CD4-positive, alpha-beta T cell treated with Interleukin-10 for 1 hour (primary cell): ENCODE results near the gene KCNJ16.

Experiments
- DNase-seq: peaks from one replicate; pipeline ENCODE4 v3.0.0-alpha.2; 2020

The KCNJ16 gene

DNA sequence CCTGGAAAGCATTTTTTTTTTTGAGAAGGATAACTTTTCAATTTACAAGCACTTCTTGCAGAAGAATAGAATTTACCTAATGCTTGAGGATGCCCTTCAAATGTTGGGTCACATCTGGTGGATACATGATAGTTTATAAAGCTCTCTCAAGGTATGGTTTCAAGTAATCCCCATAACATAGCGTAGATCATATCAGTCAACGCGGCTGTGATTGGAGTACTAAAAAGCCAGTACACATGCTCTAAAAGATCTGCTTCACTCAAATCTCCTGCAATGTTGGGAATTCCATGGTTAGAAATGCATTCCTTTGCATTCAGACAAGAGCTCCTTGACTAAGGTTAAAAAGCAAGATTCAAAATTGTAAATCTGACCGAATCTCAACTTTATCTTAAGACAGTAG is 3.9 kb upstream of the KCNJ16 start:
- no peak for DNase-seq

DNA sequence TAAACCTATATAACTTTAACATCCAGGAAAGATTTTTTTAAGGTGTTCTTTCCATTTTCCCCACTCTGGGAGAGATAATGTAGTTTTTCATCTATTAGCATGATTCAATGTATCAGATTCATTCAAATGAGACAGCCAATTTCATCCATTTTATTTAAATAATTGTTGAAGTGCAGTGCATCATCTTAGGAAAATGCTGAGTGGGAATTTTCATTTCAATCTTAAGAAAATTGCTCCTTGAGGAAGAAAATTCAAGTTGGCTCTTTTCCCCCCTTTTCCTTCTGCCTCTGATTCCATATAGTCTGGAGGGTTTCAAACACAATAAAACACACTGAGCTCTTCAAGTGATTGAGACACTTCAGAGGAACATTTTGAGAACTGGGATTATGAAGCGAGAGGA is 3.4 kb upstream of the KCNJ16 start:
- DNase-seq: no peak

DNA sequence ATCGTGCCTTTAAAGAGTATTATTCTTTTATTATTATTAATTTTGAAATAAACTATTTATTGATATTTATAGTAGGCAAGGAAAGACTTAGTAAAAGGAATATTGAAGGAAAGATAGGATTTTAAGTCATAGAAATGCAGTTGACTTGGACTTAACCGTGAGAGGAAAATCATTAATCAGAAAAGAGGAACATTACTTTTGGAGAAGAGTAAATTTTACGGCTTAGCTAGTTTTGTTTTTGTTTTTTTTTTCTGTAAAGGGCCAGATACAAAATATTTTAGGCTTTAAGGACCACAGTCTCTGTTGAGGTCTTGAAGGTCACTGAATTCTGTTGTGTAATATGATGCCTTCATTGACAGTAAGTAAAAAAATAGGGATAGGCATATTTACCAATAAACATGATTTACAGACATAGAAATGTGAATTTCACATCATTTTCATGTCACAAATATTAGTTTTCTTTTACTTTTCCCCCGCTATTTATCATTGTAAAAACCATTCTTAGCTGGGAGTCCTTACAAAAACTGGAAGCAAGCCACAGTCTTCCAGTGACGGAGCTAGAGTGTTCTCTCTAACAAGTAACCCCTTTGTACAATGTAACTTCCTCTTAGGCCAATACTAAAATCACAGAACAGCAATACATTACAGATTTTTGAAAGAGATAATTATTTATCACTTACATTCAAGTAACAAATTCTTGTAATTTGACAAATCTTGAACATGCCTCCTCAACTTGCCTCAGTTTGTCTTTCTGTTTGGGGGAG is 2.3 kb upstream of the KCNJ16 start:
- DNase-seq: no peak

DNA sequence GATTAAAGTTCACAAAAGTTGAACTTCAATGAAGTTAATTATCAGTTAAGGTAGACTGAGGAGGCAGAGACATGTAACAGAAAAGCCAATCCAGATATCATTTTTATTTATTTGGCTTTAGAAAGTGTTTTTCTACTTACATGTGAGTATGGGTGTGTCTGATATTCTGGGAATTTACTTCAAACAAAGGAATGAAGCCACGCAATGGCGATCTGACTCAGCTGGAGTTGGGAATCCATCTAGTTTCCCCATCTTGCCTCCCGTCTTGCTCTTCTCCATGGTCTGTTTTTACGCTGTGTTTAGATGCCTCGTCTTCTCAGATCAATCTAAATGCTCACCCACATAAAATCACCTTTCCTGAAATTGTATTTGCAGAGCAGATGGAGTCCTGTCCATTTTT is 1.7 kb upstream of the KCNJ16 start:
- no peak for DNase-seq

DNA sequence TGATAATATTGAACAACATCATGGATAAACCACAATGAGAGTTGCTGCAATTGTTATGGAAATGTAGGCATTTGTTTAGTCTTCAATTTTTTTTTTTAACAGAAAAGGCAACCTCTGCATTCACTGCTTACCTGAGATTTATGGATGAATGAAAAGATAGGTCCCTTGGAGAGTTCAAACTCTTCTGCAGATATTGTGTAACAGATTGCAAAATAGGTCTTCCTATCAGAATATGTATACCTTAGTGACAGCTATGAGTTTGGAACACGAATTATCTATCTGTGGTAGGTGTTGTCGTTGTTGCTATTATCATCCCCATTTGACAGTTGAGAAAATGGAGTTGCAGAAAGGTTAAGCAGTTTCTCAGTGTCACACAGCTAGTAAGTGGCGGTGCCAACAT is 1.2 kb upstream of the KCNJ16 start:
- DNase-seq: no peak

DNA sequence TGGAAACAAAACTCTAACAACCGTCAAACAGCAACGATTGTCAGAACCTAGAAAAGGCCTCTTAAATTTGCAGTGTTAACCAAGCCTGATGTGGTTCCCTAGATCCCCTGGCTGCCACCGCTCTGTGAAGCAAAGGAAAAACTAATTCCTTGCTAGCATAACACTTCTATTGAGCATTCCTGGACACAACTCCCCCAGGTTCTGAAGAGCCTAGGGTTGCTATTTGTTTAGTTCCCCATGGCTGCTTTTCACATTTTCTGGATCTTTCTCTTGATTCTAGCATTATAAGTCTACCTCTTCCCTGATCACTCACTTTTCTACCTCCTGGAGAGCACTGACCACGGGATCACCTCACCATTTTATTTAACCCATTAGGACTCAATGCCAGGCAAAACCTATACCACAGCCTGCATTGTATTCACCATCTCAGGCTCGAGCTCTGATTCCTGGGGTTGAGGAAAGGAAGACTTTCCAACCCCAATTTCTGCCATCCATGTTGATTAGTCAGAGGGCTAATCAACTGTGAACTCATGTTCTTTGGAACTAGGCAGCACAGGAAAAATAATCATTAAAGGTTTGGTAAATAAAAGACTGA is 692 bp upstream of the KCNJ16 start:
- DNase-seq: no peak

DNA sequence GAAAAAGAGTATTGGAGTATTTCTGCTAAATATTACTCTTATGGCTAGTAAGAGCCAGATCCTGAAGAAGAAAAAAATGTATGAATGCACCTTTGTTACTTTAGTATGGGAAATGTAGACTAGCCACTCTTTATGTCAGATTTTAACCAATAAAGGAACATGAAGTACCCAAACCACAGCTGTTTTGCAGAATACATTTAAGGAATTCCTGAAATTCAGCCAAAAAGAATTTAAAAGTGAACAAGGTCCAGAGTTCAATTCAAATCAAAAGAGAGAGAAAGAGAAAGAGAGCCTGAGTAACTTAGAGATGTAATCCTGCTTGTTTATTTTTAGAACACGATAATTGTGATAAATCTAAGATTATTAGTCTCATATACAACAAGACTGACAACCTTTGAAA is 1.2 kb downstream of the KCNJ16 start:
- no peak for DNase-seq

DNA sequence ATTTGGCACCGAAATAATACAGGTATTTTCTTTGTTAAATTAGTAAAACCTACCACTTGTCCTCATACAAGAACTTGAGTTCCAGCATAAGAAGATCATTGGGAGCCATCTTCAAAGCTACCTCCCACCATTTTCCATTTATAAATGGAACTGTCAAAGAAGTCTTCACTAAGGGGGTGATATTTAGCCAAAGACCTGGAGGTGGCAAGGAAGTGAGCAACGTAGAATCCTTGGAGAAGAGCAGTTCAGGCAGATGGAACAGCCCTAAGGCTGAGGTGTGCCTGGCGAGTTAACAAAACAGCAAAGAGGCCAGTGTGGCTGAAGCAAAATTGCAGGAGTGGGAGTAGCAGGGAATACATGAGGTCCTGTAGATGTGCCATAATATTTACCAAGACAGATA is 1.8 kb downstream of the KCNJ16 start:
- DNase-seq: no peak

DNA sequence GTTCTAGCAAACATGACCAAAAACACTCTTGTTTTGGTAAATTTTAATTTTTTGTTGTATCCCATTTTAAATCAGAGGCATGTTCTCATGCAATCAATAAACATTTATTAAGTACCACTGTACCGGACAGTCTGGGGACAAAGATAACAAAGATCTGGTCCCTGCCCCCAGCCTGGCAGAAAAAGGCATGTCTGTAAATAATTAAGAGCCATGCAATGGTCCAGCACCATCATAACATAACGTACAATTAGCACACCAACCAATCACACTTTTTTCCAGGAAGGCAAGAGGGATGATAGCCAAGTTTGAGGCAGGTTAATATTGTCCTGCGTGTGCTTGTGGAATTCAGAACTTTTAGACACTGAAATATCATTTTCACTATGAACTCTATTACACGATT is 3.5 kb downstream of the KCNJ16 start:
- no peak for DNase-seq

DNA sequence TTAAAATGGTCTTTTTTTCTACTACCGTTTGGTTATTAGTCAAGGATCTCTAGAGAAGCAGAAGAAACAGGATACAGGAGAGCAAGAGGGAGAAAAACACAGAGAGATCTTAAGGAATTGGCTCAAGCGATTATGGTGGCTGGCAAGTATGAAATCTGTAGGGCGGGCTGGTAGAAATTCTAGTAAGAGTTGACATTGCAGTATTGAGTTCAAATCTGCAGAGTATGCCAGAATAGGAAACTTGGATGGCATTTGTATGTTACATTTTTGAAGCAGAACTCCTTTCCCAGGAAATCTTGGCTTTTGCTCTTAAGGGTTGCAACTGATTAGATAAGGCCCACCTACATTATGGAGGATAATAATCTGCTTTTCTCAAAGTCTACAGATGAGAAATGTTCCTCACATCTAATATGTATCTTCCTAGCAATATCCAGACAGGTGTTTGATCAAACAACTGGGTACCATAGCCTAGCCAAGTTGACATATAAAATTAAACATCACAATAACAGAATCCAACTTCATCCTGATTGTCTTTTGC is 4.0 kb downstream of the KCNJ16 start:
- no peak for DNase-seq

DNA sequence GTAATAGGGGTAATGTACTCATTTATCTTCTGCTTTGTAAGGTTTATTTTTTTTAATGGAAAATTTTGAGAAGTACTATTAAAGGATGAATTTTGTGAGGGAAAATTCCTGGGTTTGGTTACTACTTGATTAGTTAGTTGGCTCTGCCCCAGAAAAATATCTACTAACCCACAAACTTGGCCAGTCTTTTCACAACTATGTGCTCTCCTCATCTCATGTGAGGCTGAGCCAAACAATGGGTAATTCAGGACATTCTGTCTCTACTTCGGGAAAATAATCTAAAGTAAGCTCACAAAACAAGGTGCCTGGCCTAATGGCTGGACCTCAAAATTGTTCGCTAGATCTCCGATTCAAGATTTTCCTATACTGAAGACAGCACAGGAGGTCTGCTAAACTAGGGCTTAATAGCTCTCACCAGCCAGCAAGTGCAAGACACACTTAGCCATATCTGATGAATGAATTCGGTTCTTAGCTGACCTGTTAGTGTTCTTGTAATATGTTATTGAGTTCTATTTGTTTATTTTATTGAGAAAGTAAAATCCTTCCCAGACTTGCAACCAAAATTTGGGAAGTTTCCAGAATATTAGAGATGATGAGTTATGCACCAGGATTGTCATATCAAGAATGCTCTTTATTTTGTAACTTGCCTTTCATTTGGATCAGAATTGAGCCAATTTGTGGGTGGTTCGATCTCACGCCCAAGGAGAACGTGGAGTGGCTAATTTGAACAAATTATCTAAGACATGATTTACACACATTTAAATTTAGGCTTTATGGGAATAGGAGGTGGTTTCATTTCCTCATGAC is 5.7 kb downstream of the KCNJ16 start:
- no peak for DNase-seq

DNA sequence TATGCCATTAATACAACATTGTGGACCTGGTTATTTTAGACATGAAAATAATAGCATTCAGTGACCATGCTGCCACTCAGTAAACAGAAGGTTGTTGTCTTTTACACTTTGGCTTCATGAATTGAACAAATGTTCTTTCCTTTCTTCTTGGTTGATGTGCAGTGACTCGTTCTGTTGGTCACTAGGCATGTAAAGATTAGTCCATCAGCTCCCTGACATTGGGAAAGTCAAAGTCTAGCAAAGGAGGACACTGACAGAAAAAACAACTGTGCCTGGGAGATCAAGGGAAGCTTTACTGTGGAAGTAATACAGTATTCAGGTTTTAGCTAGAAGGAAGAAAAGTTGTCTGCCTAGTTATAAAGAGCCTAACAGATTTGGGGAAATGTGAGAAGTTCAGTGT is 6.9 kb downstream of the KCNJ16 start:
- no peak for DNase-seq

DNA sequence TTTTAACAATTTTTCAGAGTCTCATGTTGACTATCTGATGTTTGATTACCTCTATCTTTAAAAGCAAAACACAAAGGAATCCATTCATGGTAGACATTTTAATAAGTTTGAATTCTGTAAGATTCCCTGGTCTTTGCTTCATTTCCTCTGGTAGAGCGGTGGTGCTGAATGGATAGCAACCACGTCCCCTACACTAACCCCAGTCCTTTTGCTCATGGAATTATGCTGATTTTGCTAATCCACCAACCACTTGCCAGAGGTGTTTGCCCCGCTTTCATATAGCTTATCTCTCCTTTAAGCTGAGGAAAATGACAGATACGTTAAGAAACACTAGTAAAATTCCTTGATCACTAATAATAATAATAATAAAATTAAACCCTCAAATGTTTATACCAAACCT is 9.5 kb downstream of the KCNJ16 start:
- no peak for DNase-seq

DNA sequence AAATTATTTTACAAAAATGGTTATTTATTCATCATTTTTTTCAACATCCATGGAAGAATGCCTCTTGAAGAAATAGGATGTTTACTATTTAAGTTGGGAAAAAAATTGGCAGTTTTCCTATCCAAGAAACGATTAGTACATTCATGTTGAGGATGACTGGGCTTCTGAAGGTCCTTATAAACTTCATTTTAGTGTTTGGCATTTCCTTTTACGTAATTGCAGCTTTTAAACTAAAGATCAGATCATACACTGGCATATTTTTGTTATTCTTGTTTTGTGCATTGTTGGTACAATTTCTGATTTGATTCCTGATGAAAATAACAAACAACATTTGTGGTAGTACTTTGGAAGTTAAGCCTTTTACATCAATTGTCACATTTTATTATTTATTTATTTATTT is 11.5 kb downstream of the KCNJ16 start:
- DNase-seq: no peak

DNA sequence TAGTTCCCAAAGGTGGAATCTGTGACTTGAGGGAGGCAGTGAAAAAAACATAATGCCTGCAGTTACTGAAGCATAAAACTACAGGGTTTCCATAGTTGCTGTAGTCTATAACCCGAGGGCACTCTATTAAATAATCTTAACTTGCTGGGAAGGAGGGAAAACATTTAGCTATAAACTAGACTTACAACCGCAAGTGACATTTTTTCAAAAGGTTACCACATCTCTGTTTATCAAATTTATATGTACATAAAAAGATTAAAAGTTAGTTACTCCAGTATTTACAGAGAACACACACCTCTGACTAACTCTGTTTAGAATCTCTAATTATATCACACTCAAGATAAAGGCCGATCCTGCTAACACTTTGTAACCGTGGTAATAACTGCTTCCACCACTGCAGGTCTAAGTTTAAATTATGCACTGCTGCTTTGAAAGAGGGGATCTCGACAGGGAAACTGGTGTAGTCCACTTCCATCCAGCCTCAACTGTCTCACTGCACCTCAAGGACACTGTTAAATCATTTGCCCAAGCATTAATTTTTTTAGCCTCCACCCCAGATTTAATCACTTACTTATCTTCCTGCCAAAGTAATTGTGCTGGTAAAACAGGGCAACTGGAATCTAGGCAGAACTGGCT is 14.6 kb downstream of the KCNJ16 start:
- DNase-seq: no peak

DNA sequence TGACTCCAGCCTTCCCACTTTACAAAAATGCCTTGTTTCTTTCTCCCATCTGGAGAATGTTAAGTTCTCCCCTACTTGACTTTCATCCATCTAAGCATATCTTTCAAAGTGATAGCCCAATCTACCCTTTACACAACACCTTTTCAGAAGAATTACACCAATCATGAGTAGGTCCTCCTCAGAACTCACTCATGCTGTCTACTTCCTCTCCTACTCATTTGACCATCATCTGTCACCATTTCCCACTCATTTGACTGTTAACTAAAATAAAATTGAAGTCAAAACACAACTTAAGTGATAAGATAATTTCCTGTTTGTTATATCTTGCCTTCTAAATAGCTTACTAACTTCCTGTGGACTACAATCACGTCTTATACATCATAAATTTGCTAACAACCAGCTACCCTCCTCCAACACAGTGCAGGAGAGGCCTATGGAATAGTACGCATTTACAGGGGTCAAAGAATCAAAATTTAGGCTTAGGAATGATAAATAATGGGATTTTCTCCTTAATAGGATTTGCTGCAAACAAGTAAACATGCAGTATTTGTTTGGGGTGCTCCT is 16.1 kb downstream of the KCNJ16 start:
- no peak for DNase-seq

DNA sequence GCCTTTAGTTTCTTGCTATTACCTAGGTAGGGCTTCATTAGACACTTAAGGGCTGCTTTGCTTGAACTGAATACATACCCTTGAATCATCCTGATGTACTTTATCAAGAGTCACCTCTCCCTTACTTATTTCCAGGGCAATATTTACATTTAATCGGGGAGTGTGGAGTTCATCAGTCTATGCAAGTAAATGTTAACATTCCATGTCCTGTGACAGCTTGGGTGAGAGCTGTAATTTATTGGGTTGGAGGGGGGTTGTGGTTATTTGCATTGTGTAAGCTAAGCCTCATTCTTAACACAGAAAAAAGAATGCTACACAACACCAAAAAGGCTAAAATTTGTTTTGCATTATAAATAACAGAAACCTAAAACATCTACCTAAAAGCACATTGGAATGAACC is 16.7 kb downstream of the KCNJ16 start:
- no peak for DNase-seq

DNA sequence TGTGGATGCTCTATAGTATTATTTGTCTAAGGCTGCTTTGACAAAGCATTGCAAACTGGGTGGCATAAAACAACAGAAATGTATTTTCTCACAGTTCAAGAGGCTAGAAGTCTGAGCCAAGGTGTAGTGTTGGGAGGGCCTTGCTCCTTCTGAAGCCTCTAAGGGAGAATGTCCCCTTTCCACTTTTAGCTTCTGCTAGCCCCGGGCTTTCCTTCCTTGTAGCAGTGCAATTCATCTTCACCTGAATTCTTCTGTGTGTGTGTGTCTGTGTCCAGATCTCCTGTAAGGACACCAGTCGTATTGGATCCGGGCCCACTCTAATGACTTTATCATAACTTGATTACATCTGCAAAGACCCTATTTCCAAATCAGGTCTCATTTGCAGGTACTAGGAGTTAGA is 18.1 kb downstream of the KCNJ16 start:
- DNase-seq: no peak

DNA sequence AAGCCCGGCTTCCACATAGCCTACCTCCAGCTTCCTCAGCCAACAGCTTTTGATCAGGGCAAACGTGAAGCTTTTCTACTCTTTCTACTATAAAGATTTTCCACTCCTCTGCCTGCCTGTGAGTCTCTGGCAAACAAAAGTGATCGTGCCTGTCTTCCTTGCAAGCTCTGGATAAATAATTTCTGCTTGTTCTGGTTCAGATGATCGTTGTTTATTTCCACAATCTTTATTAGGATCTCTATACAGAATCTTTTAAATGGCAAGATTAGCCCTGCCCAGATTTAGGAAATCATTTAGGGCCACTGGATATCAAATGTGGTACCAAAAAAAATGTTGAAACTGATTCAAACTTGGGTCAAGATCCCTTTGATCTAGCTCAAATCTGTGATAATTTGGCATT is 20.4 kb downstream of the KCNJ16 start:
- DNase-seq: no peak

DNA sequence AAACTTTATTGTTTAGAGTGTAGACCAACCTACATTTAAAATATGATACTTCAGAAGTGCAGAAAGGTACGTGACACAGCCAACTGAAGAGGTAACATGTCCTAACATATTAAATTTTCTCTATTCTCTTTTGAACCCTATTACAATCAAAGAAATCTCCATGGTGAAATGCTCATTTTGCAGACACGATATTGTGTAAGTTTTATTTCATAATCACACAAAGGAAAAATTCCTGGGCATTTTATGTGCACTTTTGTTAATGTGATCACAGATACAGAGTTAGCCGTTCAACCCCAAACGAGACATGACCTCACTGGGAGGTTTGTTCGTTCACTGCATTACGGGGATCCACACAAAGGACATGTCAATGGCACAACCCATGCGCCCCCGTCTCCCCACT is 21.8 kb downstream of the KCNJ16 start:
- no peak for DNase-seq

DNA sequence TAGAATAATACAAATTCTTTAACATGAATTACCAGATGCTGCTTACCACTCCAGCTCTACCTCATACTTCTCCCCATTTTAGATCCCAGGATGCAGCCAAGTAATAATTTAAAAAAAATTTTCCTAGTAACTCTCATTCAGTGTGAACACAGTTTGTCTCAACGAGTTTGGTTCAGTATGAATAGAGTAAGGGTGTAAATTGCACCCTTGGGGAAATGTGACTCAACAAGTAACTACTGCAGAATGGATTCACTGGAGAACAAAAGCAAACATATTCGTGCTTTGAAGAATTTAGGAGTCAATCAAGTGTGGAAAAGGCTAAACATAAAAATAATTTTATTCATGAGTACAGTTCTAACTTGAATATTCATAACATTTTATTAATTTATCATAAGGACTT is 23.0 kb downstream of the KCNJ16 start:
- DNase-seq: no peak

DNA sequence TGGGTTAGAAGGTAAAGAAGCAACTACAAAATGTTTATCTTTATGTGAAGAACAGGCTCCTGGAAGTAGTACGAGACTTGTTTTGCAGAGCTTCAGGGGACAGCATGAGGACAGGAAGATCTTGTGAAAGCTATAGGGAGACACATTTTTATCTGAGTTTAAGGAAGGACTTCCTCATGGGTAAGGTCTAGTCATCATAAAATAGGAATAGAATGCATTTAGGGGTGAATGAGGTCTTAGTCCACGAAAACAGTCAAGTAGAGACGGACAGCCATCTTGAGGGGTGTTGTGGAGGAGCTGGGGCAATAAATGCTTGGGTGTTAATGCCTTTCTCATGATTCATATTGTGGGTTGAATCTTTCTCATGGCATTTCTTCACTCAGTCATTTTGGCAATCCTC is 24.3 kb downstream of the KCNJ16 start:
- DNase-seq: no peak

DNA sequence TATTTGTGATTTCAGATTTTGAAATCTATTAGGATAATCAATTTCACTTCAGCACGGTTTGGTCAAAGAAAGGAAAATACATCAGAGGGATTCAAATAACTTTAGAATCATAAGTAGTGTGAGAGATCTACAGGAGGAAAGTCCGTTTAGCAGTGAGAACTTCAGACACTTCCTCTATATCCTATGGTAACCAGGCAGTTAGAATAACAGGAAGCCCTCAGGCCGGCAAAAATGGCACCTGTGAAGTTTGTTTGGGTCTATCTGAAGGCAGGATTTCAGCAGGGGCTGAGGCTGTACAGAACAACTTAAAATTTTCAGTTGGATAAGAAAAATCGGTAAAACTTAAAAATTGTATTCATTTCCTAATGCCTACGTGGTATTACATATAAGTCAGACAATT is 24.9 kb downstream of the KCNJ16 start:
- no peak for DNase-seq
